ENCODE measurements around the gene LATS2.

Gene LATS2

GRCh38 chr13:21033212-21033840 is 28.1 kb downstream of the LATS2 start:
- peaks cover 3% of the 10 kb centered on the region for H3K36me3 ChIP-seq
- H3K4me3 ChIP-seq (ENCODE audit: low read depth in 1 of 2, low read length in 1 of 2), result no peak overlapping the region
- peak overlapping the region; percentile 60 for H3K27ac ChIP-seq
- H3K9me3 ChIP-seq, result no peaks in the 10 kb centered on the region
- H3K4me1 ChIP-seq (ENCODE audit: control insufficient read depth in 1 of 2, insufficient read depth in 1 of 2, low read depth in 1 of 2, low read length in 1 of 2), result peaks cover 47 to 61% of the 10 kb centered on the region in 2 experiments
- H3K27me3 ChIP-seq, result no peaks in the 10 kb centered on the region
- TF ChIP-seq CTCF (IDR thresholded peaks at IDR 0.05), result no peak

- TF ChIP-seq CTCF (IDR thresholded peaks at IDR 0.05), result no peak
- Histone ChIP-seq H3K9me3 (no peaks in the 10 kb centered on the region), H3K27me3 (no peaks in the 10 kb centered on the region), H3K36me3 (peaks cover 3% of the 10 kb centered on the region), H3K4me1 (ENCODE audit: control insufficient read depth in 1 of 2, insufficient read depth in 1 of 2, low read depth in 1 of 2, low read length in 1 of 2) (peaks cover 40 to 54% of the 10 kb centered on the region in 2 experiments), H3K27ac (peak overlapping the region; percentile 60), H3K4me3 (ENCODE audit: low read depth in 1 of 2, low read length in 1 of 2) (no peak overlapping the region)
Measured at GRCh38 chr13:21032656-21033055, 28.7 kb downstream of the LATS2 start.

- H3K4me3 ChIP-seq (ENCODE audit: low read depth in 1 of 2, low read length in 1 of 2), result no peak overlapping the region
- no peaks in the 10 kb centered on the region for H3K27me3 ChIP-seq
- peak overlapping the region; percentile 21 for H3K27ac ChIP-seq
- H3K36me3 ChIP-seq, result peaks cover 3% of the 10 kb centered on the region
- peaks cover 36 to 47% of the 10 kb centered on the region in 2 experiments for H3K4me1 ChIP-seq (ENCODE audit: control insufficient read depth in 1 of 2, insufficient read depth in 1 of 2, low read depth in 1 of 2, low read length in 1 of 2)
- no peaks in the 10 kb centered on the region for H3K9me3 ChIP-seq
- no peak for TF ChIP-seq CTCF (IDR thresholded peaks at IDR 0.05)
Measured at GRCh38 chr13:21031594-21032275, 29.7 kb downstream of the LATS2 start.

GRCh38 chr13:21025539-21025938 is 35.8 kb downstream of the LATS2 start:
- H3K4me1 ChIP-seq (ENCODE audit: control insufficient read depth in 1 of 2, insufficient read depth in 1 of 2, low read depth in 1 of 2, low read length in 1 of 2), result peaks cover 7 to 10% of the 10 kb centered on the region in 2 experiments
- no peak for TF ChIP-seq CTCF (IDR thresholded peaks at IDR 0.05)

GRCh38 chr13:21022056-21022979 is 39.1 kb downstream of the LATS2 start:
- H3K27me3 ChIP-seq, result no peaks in the 10 kb centered on the region
- H3K27ac ChIP-seq, result peak overlapping the region; percentile 44
- no peak for TF ChIP-seq CTCF (IDR thresholded peaks at IDR 0.05)
- H3K36me3 ChIP-seq, result peaks cover 4% of the 10 kb centered on the region
- H3K9me3 ChIP-seq, result no peaks in the 10 kb centered on the region
- no peak overlapping the region for H3K4me3 ChIP-seq (ENCODE audit: low read depth in 1 of 2, low read length in 1 of 2)
- peaks cover 19 to 24% of the 10 kb centered on the region in 2 experiments for H3K4me1 ChIP-seq (ENCODE audit: control insufficient read depth in 1 of 2, insufficient read depth in 1 of 2, low read depth in 1 of 2, low read length in 1 of 2)

More at GRCh38 chr13:21025539-21025938, 35.8 kb downstream of the LATS2 start:
- H3K4me3 ChIP-seq (ENCODE audit: low read depth in 1 of 2, low read length in 1 of 2), result no peak overlapping the region
- H3K36me3 ChIP-seq, result peaks cover 6% of the 10 kb centered on the region
- no peak overlapping the region for H3K27ac ChIP-seq
- H3K27me3 ChIP-seq, result no peaks in the 10 kb centered on the region
- no peaks in the 10 kb centered on the region for H3K9me3 ChIP-seq

Measured in neutrophil (primary cell).